Ectodermal cell (in vitro differentiated cells): Measurements from ENCODE around the gene DNAJC10.

Source experiments
- H3K27ac ChIP-seq: 2 replicates; pipeline ENCODE4 v1.7.0; 2013; ENCODE audit warnings: mild to moderate bottlenecking, low read depth, low read length; ENCODE audit not compliant: insufficient read depth, poor library complexity, severe bottlenecking
- H3K27me3 ChIP-seq: 2 replicates; pipeline ENCODE4 v1.7.0; 2013; ENCODE audit warnings: mild to moderate bottlenecking, low read length; ENCODE audit not compliant: insufficient read depth, control insufficient read depth, poor library complexity, severe bottlenecking
- H3K36me3 ChIP-seq: one replicate; pipeline ENCODE4 v1.7.0; 2013; ENCODE audit warnings: low read length; ENCODE audit not compliant: control insufficient read depth, insufficient read depth
- H3K4me1 ChIP-seq: one replicate; pipeline ENCODE4 v1.7.0; 2013; ENCODE audit warnings: low read length; ENCODE audit not compliant: control insufficient read depth, insufficient read depth
- H3K4me3 ChIP-seq: 2 replicates; pipeline ENCODE4 v1.7.0; 2013; ENCODE audit warnings: low read depth, low read length, control low read depth; ENCODE audit not compliant: insufficient read depth
- H3K9me3 ChIP-seq: 2 replicates; pipeline ENCODE4 v1.7.0; 2013; ENCODE audit warnings: mild to moderate bottlenecking, low read length, moderate library complexity; ENCODE audit not compliant: control insufficient read depth
- WGBS, 2 experiments: methylation state at CpG; one replicate each; pipeline ENCODE4 v1.1.7; 2013; ENCODE audit warnings: missing lambda C conversion rate in 2 of 2; 5-methylcytosine and 5-hydroxymethylcytosine counted together

The DNAJC10 gene

DNA sequence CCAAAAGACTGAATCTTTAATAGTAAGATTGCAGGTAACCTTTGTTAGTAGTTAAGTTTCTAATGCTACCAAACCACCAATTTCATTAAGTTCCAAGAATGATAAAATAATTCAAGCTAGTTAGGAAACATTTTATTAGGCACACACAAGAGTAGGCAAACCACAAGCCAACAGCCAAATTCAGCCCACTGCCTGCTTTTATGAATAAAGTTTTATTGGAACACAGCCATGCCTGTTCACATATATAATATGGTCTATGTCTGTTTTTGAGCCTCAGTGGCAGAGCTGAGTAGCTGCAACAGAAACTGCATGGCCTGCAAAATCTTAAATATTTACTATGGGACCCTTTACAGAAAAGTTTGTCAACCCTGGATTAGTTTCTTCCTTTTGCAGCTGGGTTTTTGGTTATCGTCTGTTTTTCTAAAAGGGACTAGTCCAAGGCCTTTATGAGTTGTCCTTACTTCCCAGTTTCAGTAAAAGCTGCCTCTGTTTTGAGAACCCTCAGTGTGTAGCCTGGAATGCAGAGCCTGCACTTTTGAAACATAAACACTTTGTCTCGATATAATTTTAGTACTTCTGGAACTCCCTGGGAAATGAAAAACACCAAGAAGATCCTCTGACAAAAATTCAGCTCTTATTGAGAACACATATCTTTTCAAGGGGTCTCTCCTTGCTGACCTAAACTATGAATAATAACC, 111.3 kb downstream of the DNAJC10 start:
- Histone ChIP-seq H3K27ac (no peak overlapping the region), H3K27me3 (no peaks in the 10 kb centered on the region), H3K4me3 (no peak overlapping the region), H3K36me3 (no peaks in the 10 kb centered on the region), H3K4me1 (peaks cover 4% of the 10 kb centered on the region), H3K9me3 (no peaks in the 10 kb centered on the region)
- WGBS, 2 experiments: 93 to 97% methylated on average over 2 of the region's 2 CpGs

DNA sequence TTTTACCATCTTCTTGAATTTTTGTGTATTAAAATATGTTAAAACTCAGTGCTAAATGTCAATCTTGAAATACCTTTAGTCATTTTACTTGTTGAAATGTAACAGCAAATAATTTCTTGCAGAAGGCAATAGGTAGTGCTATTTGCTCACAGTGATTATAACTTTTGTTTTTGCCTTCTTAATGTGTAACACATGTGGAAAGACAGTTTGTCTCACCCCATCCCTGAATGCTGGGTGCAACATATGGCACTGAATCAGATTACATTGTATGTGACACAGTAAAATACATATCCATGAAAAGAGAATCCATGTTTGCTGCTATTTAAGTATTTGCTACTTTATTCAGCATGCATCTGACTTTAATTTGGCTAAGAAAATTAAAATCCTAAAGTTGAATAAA, 115.0 kb downstream of the DNAJC10 start:
- Histone ChIP-seq H3K9me3 (no peaks in the 10 kb centered on the region), H3K4me3 (no peak overlapping the region), H3K36me3 (no peaks in the 10 kb centered on the region), H3K4me1 (peaks cover 1% of the 10 kb centered on the region), H3K27me3 (no peaks in the 10 kb centered on the region), H3K27ac (no peak overlapping the region)

DNA sequence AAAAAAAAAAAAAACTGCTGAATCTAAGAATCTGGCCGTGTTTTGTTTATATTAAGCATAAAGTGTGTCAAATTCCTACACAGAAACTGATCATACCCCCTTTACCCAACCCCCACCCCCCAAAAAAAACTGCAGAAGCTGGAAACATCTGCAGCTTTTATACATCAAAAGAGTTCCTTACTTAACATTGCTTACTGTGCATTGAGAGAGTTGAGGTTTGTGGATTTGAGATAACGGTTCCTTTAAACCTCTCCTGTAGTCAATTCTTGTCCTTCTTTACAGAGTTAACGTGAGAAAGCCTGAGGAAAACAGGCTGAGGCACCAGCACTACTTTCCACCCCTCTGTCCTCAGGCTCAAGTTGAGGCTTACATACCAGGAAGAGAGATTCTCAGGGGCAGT, 115.9 kb downstream of the DNAJC10 start:
- Histone ChIP-seq H3K27me3 (no peaks in the 10 kb centered on the region), H3K27ac (no peak overlapping the region), H3K4me1 (peaks cover 4% of the 10 kb centered on the region), H3K4me3 (no peak overlapping the region), H3K9me3 (no peaks in the 10 kb centered on the region), H3K36me3 (no peaks in the 10 kb centered on the region)
- WGBS, 2 experiments: 87 to 92% methylated on average over 2 to 3 of the region's 3 CpGs

DNA sequence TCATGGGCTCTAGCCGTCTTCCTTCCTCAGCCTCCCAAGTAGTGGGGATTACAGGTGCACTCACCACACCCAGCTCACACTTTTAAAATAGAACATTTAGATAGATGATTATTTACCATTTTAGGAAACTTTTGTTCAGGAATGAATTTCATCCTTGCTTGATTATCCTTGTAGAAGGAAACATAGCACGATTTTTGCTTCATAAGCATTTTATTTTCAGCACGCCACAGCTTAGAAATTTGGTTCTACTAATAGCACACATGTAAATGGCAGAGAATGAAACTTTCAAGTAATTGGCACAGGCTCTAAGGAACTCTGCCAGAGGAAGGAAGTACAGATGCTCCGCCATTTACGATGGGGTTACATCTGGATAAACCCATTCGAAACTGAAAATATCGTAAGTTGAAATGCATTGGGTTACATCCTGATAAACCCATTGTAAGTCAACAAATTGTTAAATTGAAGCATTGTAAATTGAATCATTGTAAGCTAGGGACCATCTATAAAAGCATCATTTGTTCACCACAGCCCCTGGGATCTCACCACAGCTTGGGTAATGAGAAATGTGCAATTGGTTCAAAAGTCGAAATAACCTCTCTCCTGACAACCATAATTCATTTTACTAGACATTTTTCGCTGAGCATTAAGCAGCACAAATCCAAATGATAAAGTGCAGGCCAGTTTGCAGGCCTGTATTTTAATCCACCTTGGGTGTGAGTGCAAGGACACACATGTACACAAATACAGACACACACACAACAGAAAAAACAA, 117.2 kb downstream of the DNAJC10 start:
- Histone ChIP-seq H3K36me3 (no peaks in the 10 kb centered on the region), H3K4me3 (no peak overlapping the region), H3K27ac (no peak overlapping the region), H3K27me3 (no peaks in the 10 kb centered on the region), H3K4me1 (peaks cover 4% of the 10 kb centered on the region), H3K9me3 (no peaks in the 10 kb centered on the region)
- 94 to 96% methylated on average over 9 of the region's 9 CpGs for WGBS, 2 experiments

DNA sequence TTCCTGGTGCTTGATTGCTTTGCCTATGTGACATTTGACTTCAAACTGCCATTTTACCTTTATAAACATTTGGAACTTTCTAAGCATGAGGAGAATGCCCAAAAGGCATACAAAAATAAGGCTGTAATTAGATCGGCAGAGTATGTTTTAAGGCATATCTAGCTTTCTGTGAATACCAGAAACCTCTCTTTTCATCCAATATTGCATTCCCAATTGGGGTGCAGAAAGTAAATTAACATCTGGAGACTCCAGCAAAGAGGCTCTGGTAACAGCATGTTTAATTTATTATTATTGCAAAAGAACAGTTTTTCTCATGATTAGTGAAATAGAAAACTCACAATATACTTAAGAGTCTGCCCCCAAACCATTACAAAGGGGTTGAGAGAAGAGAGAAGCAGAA, 118.2 kb downstream of the DNAJC10 start:
- H3K36me3 ChIP-seq: no peaks in the 10 kb centered on the region
- no peaks in the 10 kb centered on the region for H3K27me3 ChIP-seq
- no peak overlapping the region for H3K4me3 ChIP-seq
- H3K4me1 ChIP-seq: peaks cover 4% of the 10 kb centered on the region
- no peak overlapping the region for H3K27ac ChIP-seq
- 100% methylated on average over 1 of the region's 1 CpG for WGBS, 2 experiments
- no peaks in the 10 kb centered on the region for H3K9me3 ChIP-seq

DNA sequence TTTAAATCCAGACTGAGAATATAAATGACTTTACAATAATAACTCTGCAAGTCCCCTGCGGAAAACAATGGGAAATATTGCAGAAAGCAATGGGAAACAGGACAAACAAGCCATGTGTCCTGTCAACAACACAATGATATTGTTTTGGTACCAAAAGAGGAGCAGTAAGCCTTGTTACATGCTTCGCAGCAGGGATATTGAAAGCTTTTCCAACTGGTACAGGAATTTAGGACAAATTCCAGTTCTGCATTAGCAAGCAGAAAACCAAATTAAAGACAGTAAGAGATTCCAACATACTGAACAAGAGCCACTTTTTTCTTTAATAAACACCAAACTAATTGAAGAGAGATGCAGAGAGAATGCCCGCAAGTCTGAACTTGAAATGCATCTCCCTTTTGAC, 120.4 kb downstream of the DNAJC10 start:
- Histone ChIP-seq H3K27me3 (no peaks in the 10 kb centered on the region), H3K27ac (no peak overlapping the region), H3K9me3 (no peaks in the 10 kb centered on the region), H3K4me1 (peaks cover 7% of the 10 kb centered on the region), H3K4me3 (no peak overlapping the region), H3K36me3 (no peaks in the 10 kb centered on the region)
- 81 to 86% methylated on average over 2 to 3 of the region's 3 CpGs for WGBS, 2 experiments
